Measurements from ENCODE around the gene LIPI.
"Not testable (repeated sequence)": the region's sequence is repeated elsewhere in the genome, so short reads cannot be mapped to it uniquely, and the experiment has no call there.

Gene LIPI

GRCh38 chr21:14206222-14206621, 4.5 kb downstream of the LIPI start:
- TF ChIP-seq, protein P1, sequence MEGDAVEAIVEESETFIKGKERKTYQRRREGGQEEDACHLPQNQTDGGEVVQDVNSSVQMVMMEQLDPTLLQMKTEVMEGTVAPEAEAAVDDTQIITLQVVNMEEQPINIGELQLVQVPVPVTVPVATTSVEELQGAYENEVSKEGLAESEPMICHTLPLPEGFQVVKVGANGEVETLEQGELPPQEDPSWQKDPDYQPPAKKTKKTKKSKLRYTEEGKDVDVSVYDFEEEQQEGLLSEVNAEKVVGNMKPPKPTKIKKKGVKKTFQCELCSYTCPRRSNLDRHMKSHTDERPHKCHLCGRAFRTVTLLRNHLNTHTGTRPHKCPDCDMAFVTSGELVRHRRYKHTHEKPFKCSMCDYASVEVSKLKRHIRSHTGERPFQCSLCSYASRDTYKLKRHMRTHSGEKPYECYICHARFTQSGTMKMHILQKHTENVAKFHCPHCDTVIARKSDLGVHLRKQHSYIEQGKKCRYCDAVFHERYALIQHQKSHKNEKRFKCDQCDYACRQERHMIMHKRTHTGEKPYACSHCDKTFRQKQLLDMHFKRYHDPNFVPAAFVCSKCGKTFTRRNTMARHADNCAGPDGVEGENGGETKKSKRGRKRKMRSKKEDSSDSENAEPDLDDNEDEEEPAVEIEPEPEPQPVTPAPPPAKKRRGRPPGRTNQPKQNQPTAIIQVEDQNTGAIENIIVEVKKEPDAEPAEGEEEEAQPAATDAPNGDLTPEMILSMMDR (IDR thresholded peaks at IDR 0.05) = no peak
- Histone ChIP-seq H3K9me3 (no peaks in the 10 kb centered on the region), H3K27me3 (peaks cover 43% of the 10 kb centered on the region), H3K27ac (no peak overlapping the region), H3K4me3 (ENCODE audit: low read depth in 1 of 2, low read length in 1 of 2) (no peak overlapping the region), H3K4me1 (ENCODE audit: control insufficient read depth in 1 of 2, insufficient read depth in 1 of 2, low read depth in 1 of 2, low read length in 1 of 2) (no peaks in the 10 kb centered on the region), H3K36me3 (no peaks in the 10 kb centered on the region)

- H3K36me3 ChIP-seq; H3K27me3 ChIP-seq; H3K4me1 ChIP-seq (ENCODE audit: control insufficient read depth in 1 of 2, insufficient read depth in 1 of 2, low read depth in 1 of 2, low read length in 1 of 2); H3K9me3 ChIP-seq; H3K27ac ChIP-seq; H3K4me3 ChIP-seq (ENCODE audit: low read depth in 1 of 2, low read length in 1 of 2): not testable (repeated sequence)
Measured at GRCh38 chr21:14166463-14167223, 44.1 kb downstream of the LIPI start.

GRCh38 chr21:14143999-14144398, 66.8 kb downstream of the LIPI start:
- Histone ChIP-seq H3K27ac (no peak overlapping the region), H3K4me1 (ENCODE audit: control insufficient read depth in 1 of 2, insufficient read depth in 1 of 2, low read depth in 1 of 2, low read length in 1 of 2) (no peaks in the 10 kb centered on the region), H3K4me3 (ENCODE audit: low read depth in 1 of 2, low read length in 1 of 2) (no peak overlapping the region), H3K27me3 (no peaks in the 10 kb centered on the region), H3K36me3 (no peaks in the 10 kb centered on the region), H3K9me3 (no peaks in the 10 kb centered on the region)
- TF ChIP-seq, protein P1 (IDR thresholded peaks at IDR 0.05) = no peak

- Histone ChIP-seq H3K4me3 (ENCODE audit: low read depth in 1 of 2, low read length in 1 of 2) (no peak overlapping the region), H3K9me3 (no peaks in the 10 kb centered on the region), H3K36me3 (no peaks in the 10 kb centered on the region), H3K27me3 (no peaks in the 10 kb centered on the region), H3K4me1 (ENCODE audit: control insufficient read depth in 1 of 2, insufficient read depth in 1 of 2, low read depth in 1 of 2, low read length in 1 of 2) (no peaks in the 10 kb centered on the region), H3K27ac (no peak overlapping the region)
- TF ChIP-seq, protein P1 (IDR thresholded peaks at IDR 0.05) = no peak
Measured at GRCh38 chr21:14124266-14124665, 86.5 kb downstream of the LIPI start.

GRCh38 chr21:14121719-14122118, 89.0 kb downstream of the LIPI start:
- H3K27ac ChIP-seq = no peak overlapping the region
- H3K36me3 ChIP-seq = no peaks in the 10 kb centered on the region
- no peaks in the 10 kb centered on the region for H3K9me3 ChIP-seq
- H3K4me1 ChIP-seq (ENCODE audit: control insufficient read depth in 1 of 2, insufficient read depth in 1 of 2, low read depth in 1 of 2, low read length in 1 of 2) = no peaks in the 10 kb centered on the region
- TF ChIP-seq, protein P1 (IDR thresholded peaks at IDR 0.05) = no peak
- H3K4me3 ChIP-seq (ENCODE audit: low read depth in 1 of 2, low read length in 1 of 2) = no peak overlapping the region
- H3K27me3 ChIP-seq = no peaks in the 10 kb centered on the region

DNA sequence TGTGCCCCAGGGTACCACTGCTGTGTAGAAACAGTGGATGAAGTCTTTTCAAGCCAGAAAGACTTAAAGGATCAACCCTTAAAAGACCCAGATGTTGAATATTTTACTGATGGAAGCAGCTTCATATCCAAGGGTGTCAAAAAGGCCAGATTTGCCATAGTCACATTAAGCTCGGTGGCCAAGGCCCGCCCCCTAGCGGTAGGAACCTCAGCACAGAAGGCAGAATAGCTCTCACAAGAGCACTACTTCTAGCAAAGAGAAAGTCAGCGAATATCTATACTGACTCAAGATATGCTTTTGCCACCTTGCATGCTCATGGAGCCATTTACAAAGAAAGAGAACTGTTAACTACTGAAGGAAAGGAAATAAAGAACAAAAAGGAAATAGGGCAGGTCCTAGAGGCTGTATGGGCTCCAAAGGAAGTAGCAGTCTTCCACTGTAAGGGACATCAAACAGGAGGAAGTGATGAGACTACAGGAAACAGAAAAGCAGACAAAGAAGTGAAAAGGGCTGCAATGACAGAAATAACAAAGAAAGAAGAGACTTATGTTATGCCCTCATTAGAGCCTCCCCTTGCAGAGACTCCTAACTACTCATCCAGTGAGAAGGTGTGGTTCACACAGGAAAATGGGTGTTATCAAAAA, 90.5 kb downstream of the LIPI start:
- no peaks in the 10 kb centered on the region for H3K9me3 ChIP-seq
- H3K27me3 ChIP-seq = no peaks in the 10 kb centered on the region
- no peak overlapping the region for H3K4me3 ChIP-seq (ENCODE audit: low read depth in 1 of 2, low read length in 1 of 2)
- TF ChIP-seq, protein P1 (IDR thresholded peaks at IDR 0.05) = no peak
- no peaks in the 10 kb centered on the region for H3K36me3 ChIP-seq
- no peak overlapping the region for H3K27ac ChIP-seq
- H3K4me1 ChIP-seq (ENCODE audit: control insufficient read depth in 1 of 2, insufficient read depth in 1 of 2, low read depth in 1 of 2, low read length in 1 of 2) = no peaks in the 10 kb centered on the region

All from neutrophil (primary cell).